RWPE2 (cell line): ENCODE measurements around the gene MACROH2A2.
"Not testable (repeated sequence)": the region's sequence is repeated elsewhere in the genome, so short reads cannot be mapped to it uniquely, and the experiment has no call there.

Experiments
- ATAC-seq: fragments of 200-7000 bp; cut with Tn5 transposase; 3 replicates; pipeline ENCODE4 v1.9.1; 2021; ENCODE audit warnings: low read depth
- DNase-seq: peaks from one replicate; pipeline ENCODE4 v3.0.0-alpha.2; 2020; ENCODE audit warnings: low spot score
- H3K27ac ChIP-seq: fragments of 450-650 bp; 2 replicates; pipeline ENCODE4 v1.5.1; 2017; ENCODE audit warnings: mild to moderate bottlenecking; ENCODE audit not compliant: poor library complexity, severe bottlenecking
- H3K27me3 ChIP-seq: fragments of 250-450 bp; sonication (Bioruptor Pico); 2 replicates; pipeline ENCODE4 v1.5.1; 2021; ENCODE audit warnings: mild to moderate bottlenecking, moderate library complexity; ENCODE audit not compliant: insufficient read depth, poor library complexity, severe bottlenecking
- H3K36me3 ChIP-seq: fragments of 250-450 bp; sonication (Bioruptor Pico); 2 replicates; pipeline ENCODE4 v1.5.1; 2020; ENCODE audit warnings: low read depth, mild to moderate bottlenecking, moderate library complexity
- H3K4me1 ChIP-seq: fragments of 250-450 bp; sonication (Bioruptor Pico); 2 replicates; pipeline ENCODE4 v1.5.1; 2021; ENCODE audit warnings: mild to moderate bottlenecking, moderate library complexity; ENCODE audit not compliant: insufficient read depth, poor library complexity, severe bottlenecking
- H3K4me3 ChIP-seq: fragments of 250-450 bp; sonication (Bioruptor Pico); 2 replicates; pipeline ENCODE4 v1.5.1; 2021; ENCODE audit warnings: mild to moderate bottlenecking, moderate library complexity; ENCODE audit not compliant: severe bottlenecking
- H3K9me3 ChIP-seq: fragments of 250-450 bp; sonication (Bioruptor Pico); 2 replicates; pipeline ENCODE4 v1.5.1; 2021; ENCODE audit warnings: mild to moderate bottlenecking, moderate library complexity; ENCODE audit not compliant: severe bottlenecking
- CTCF ChIP-seq: fragments of 450-650 bp; IDR thresholded peaks from one replicate; pipeline ENCODE4 v1.5.1; 2017; ENCODE audit warnings: mild to moderate bottlenecking, moderate library complexity; ENCODE audit not compliant: poor library complexity, severe bottlenecking

MACROH2A2 gene

GRCh38 chr10:70034232-70034631, 18.4 kb upstream of the MACROH2A2 start:
- no peaks in the 10 kb centered on the region for H3K36me3 ChIP-seq
- DNase-seq (no peak), ATAC-seq (no peak)
- no peaks in the 10 kb centered on the region for H3K4me1 ChIP-seq
- H3K27ac ChIP-seq = no peak overlapping the region
- no peak overlapping the region for H3K4me3 ChIP-seq
- peaks cover 10% of the 10 kb centered on the region for H3K27me3 ChIP-seq
- peaks cover 8% of the 10 kb centered on the region for H3K9me3 ChIP-seq
- TF ChIP-seq CTCF = no peak

DNA sequence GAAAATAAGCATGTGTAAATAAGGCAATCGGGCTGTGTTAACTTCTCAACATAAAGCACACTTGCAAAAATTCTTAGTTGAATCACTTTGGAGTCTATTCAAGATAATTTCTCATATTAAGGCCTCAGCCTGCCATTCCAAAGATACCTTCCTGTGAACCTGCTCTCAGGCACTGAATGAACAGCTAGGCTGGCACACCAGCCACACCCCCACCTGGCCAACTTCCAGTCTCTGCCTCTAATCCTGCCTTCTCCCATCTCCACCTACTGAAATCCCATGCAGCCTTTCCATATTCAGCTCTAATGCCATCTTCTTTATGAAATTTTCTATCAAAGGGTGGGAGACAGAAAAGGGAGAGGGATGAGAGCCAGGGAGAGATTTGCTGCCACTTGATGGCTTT, 17.1 kb upstream of the MACROH2A2 start:
- peaks cover 10% of the 10 kb centered on the region for H3K27me3 ChIP-seq
- ATAC-seq (no peak), DNase-seq (no peak)
- H3K4me3 ChIP-seq = no peak overlapping the region
- no peak for TF ChIP-seq CTCF
- H3K9me3 ChIP-seq = peaks cover 8% of the 10 kb centered on the region
- no peak overlapping the region for H3K27ac ChIP-seq
- H3K36me3 ChIP-seq = no peaks in the 10 kb centered on the region
- no peaks in the 10 kb centered on the region for H3K4me1 ChIP-seq

- Histone ChIP-seq H3K4me1 (no peaks in the 10 kb centered on the region), H3K36me3 (no peaks in the 10 kb centered on the region), H3K4me3 (no peak overlapping the region), H3K9me3 (no peaks in the 10 kb centered on the region), H3K27ac (no peak overlapping the region), H3K27me3 (no peaks in the 10 kb centered on the region)
- DNase-seq (no peak), ATAC-seq (no peak)
- TF ChIP-seq CTCF = no peak
Measured at GRCh38 chr10:70038923-70039322, 13.7 kb upstream of the MACROH2A2 start.

- ATAC-seq = no peak
- Histone ChIP-seq H3K4me1 (no peaks in the 10 kb centered on the region), H3K36me3 (no peaks in the 10 kb centered on the region), H3K9me3 (no peaks in the 10 kb centered on the region), H3K27ac (no peak overlapping the region), H3K27me3 (no peaks in the 10 kb centered on the region), H3K4me3 (no peak overlapping the region)
- no peak for DNase-seq
- TF ChIP-seq CTCF = no peak
Measured at GRCh38 chr10:70041016-70041415, 11.6 kb upstream of the MACROH2A2 start.

DNA sequence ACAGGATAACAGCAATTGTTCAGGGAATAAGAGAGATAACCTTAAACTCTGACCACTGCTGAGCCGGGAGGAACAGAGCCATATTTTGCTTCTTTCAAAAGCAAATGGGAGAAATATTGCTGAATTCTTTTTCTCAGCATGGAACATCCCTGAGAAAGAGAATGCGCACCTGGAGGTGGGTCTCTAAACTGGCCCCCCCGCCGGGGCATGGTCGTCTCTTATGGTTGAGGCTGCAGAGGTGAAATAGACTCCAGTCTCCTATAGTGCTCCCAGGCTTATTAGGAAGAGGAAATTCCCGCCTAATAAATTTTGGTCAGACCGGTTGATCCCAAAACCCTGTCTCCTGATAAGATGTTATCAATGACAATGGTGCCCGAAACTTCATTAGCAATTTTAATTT, 10.9 kb upstream of the MACROH2A2 start:
- H3K9me3 ChIP-seq, DNase-seq, H3K4me1 ChIP-seq, H3K27ac ChIP-seq, H3K4me3 ChIP-seq, ATAC-seq, H3K36me3 ChIP-seq, H3K27me3 ChIP-seq: not testable (repeated sequence)

- H3K9me3 ChIP-seq, H3K27ac ChIP-seq, H3K36me3 ChIP-seq, ATAC-seq, H3K4me3 ChIP-seq, H3K4me1 ChIP-seq, H3K27me3 ChIP-seq, DNase-seq: not testable (repeated sequence)
Measured at GRCh38 chr10:70047066-70047465, 5.6 kb upstream of the MACROH2A2 start.
